GM08714 (cell line): Measurements from ENCODE around the gene TMEM106C.

Experiments used
- H3K4me3 ChIP-seq: fragments of 200-500 bp; sonication (Bioruptor generic); 2 replicates; pipeline ENCODE4 v1.5.1; 2014; ENCODE audit warnings: mild to moderate bottlenecking, low read length, inconsistent platforms
- ZNF274 ChIP-seq: IDR thresholded peaks from 2 replicates; pipeline ENCODE4 v1.6.1; 2012; ENCODE audit warnings: mild to moderate bottlenecking, low read depth, low read length

The TMEM106C gene

DNA sequence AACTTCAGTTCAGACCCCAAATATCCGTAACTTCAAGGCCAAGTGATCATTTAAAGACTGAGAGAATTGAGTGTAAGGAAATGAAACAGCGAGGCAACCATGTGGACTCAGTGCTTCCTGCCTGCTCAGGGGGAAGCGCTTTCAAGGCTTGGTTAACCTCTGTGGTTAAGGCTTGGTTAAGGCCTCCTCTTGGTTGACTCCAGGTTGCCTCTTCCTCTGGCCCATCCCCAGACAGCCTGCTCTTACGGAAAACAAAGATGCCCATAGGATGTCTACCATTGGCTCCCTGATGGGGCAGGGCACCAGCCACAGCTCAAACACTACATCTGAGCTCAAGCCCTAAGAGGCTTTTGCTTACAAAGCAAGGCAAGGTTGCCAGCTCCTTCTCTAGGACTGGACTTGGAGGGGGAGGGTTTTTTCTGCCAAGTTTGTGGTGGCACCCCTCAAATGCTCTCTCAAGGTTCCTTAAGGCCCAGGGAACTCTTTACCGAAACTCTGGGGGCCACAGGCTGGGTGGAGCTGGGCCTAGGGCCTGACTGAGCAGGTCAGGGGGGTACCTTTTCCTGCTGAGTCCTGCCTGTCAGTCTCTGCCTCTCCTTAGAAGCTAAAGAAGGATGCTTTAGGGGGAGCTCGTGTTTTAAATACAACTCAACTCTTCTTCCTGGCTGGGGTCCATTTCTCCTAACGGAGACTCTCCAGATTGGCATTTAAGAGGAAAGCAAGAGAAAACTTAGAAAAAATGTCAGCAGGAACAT is 27.1 kb downstream of the TMEM106C start:
- TF ChIP-seq ZNF274, result no peak
- H3K4me3 ChIP-seq, result no peak overlapping the region

GRCh38 chr12:47991106-47992061 is 28.0 kb downstream of the TMEM106C start:
- TF ChIP-seq ZNF274, result no peak
- H3K4me3 ChIP-seq, result no peak overlapping the region

DNA sequence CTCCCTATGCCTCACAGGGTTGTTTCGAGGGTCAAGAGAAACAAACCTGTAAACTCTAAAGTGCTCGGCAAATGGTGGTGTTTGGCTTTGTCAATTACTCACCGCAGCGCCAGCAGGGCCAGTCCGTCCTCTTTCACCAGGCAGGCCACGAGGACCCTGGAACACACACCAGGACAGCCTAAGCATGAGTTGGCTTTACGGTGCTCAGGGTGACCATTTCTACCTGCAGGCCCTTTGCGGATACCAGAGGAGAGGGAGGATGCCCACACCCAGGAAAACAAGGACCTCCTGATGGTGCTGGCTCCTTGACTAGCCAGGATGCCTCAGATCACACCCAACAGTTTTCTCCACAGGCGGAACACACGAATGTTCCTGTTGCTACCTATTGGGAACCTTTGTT is 29.4 kb downstream of the TMEM106C start:
- no peak overlapping the region for H3K4me3 ChIP-seq
- TF ChIP-seq ZNF274, result no peak

GRCh38 chr12:47993491-47993890 is 30.1 kb downstream of the TMEM106C start:
- no peak overlapping the region for H3K4me3 ChIP-seq
- TF ChIP-seq ZNF274, result no peak

- no peak overlapping the region for H3K4me3 ChIP-seq
- no peak for TF ChIP-seq ZNF274
Measured at GRCh38 chr12:47995981-47996401, 32.6 kb downstream of the TMEM106C start.

- no peak overlapping the region for H3K4me3 ChIP-seq
- no peak for TF ChIP-seq ZNF274
Measured at GRCh38 chr12:47997321-47997720, 33.9 kb downstream of the TMEM106C start.

DNA sequence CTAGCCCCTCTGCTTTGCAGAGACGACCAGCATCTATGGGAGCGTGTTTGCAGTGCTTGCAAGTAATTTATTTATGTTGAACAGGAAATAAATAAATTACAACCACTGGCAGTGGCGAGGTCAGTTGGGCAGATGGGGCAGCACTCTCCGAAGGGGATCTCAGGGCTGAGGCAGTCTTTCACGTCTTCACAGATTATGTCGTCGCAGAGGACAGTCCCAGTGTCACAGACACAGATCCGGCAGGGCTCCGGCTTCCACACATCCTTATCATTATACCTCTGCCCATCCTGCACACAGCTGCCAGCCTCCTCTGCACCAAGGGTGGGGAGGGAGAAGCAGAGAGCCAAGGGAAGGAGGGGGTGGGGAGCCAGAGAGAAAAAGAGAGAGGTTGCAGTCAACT is 36.4 kb downstream of the TMEM106C start:
- H3K4me3 ChIP-seq, result no peak overlapping the region
- TF ChIP-seq ZNF274, result no peak

DNA sequence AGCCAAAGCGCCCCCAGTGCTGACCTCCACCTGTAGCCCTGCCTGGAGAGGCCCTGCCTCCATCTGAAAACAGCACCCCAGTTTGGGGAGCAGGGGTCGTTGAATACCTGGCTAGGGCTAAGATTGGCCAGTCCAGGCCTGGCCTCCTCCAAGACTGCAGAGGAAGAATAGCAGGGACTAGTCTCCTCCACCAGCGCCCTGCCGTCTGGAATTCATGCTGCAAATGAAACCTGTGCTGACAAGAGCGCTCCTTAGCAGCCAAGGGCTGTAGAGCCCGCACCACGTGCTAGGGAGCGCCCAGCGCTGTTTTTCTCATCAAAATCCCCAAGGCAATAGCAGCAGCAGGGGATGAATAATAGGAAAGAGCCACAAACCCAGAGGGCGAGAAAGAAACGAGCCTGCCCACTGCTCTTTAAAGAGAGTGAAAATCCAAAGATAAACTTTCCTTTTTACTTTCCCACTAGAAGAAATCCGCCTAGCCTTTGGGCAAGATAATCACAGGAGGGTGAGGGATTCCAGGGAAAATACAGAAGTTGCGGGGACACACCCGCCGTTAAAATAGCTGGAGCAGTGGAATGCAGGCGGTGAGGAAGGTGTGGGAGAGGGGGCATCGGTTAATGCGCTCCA is 37.6 kb downstream of the TMEM106C start:
- H3K4me3 ChIP-seq, result no peak overlapping the region; the same call in 1 of the 2 replicates
- no peak for TF ChIP-seq ZNF274

GRCh38 chr12:48001505-48002413 is 38.4 kb downstream of the TMEM106C start:
- H3K4me3 ChIP-seq, result peak overlapping the region; percentile 3; the same call in 1 of the 2 replicates
- TF ChIP-seq ZNF274, result no peak

DNA sequence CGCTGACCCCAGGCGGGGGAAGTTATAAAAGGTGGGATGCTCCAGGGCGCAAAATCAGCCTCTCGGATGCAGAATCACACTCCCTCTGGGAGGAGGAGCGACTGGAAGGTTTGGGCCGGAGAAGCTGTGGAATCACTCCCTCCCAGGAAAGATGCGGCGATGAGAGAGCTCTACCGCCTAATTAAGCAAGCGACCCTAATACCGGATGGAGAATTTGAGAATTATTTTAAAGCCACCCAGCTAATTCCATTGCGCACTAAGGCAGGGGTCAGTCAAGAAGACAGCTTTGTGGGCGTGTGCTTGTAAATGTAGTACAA is 39.0 kb downstream of the TMEM106C start:
- H3K4me3 ChIP-seq, result no peak overlapping the region
- TF ChIP-seq ZNF274, result no peak

DNA sequence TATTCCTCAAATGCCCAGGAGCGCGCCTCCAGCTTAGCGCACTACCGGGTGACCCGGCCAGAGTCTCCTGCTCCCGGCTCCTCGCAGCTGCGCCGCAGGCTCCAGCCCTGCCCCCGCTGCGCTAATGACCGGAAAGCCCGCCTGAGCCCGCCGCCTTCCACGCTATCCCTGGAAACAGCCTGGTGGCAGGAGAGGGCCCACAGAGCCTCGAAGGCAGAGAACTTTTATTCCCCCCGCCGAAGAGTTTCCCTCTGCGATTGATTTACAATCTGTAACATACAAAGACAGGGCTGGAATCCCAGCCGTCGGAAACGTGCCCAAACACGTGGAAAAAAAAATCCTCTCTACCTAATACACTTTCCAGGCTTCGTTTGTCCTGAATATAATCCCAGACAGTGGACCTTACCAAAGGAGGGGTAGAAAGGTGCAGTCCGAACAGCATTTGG is 39.4 kb downstream of the TMEM106C start:
- no peak for TF ChIP-seq ZNF274
- H3K4me3 ChIP-seq, result no peak overlapping the region

GRCh38 chr12:48003226-48004052 is 40.0 kb downstream of the TMEM106C start:
- no peak overlapping the region for H3K4me3 ChIP-seq
- TF ChIP-seq ZNF274, result no peak

GRCh38 chr12:48004053-48004941 is 40.9 kb downstream of the TMEM106C start, which contains the start of gene COL2A1:
Gene COL2A1, minus strand, starts transcription at chr12:48004476. Its CDS starts 155 bp downstream, at chr12:48004321.
- no peak for TF ChIP-seq ZNF274
- H3K4me3 ChIP-seq, result no peak within 1 kb of the TSS
